Gastrocnemius medialis (tissue), 4 donors: ENCODE measurements around the gene CDK14.

Experiments
- CTCF ChIP-seq, 5 experiments: fragments of 450-650 bp in 3 of 5; fragments of 200-600 bp in 2 of 5; sonication (generic) in 2 of 5; IDR thresholded peaks in 4 of 5; conservative IDR thresholded peaks in 1 of 5; 1 replicate in 4 of 5; 2 replicates in 1 of 5; pipeline ENCODE4 v1.5.1; 2016 to 2019; ENCODE audit warnings: antibody characterized with exemption in 5 of 5, mild to moderate bottlenecking in 3 of 5, moderate library complexity in 3 of 5
- POLR2A ChIP-seq, 2 donors: fragments of 450-650 bp; IDR thresholded peaks; one replicate each; pipeline ENCODE4 v1.6.1; 2017; ENCODE audit warnings: antibody characterized with exemption in 2 of 2, mild to moderate bottlenecking in 2 of 2, moderate library complexity in 2 of 2

- TF ChIP-seq CTCF (IDR thresholded peaks at IDR 0.05 in 4 of 5, conservative IDR thresholded peaks at IDR 0.05 in 1 of 5) (no peak), POLR2A (IDR thresholded peaks at IDR 0.05) (no peak)
Measured at GRCh38 chr7:90910136-90910535, 314.0 kb downstream of the CDK14 start.
